Measurements from ENCODE around the gene C19orf25.

Gene C19orf25

DNA sequence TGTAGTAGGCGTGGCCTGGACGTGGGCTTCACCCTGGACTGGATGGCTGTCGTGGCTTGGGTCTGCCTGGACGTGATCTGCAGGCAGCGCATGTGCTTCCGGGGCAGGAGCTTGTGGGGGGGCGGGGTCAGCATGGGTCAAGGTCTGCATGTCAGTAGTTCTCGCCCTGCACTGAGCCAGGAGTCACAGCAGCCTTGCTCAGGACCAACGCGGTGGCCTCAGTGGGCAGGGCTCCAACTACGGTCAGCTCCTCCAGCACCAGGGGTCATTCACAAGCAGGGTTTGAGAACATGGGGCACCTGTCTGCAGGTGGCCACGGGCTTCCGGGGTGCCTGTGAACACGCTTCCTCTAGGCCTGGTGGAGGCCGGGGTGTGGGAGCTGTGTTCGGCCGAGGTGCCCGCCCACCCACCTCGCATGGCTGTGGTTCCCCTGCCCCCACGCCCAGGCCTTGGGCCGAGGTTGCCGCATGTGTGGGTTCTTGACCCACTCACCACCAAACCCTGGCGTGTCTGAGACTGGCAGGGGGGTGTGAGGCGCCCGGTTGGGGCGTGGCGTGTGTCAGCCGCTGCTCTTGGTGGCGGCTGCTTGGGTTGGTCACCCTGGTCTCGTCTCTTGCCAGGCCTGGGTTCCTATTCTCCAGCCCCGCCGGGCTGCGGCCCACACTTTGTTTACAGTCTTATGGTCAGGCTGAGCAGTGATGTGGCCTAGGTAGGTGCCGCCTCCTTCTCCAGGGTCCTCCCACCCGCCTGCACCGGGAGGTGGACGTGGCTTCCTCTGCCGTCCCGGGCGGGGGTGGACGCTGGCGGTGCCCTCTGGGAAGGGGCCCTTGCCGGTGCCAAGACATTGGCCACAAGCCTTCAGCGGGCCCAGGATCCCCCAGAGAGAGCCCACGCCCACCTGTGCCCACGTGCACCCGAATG, 45.6 kb downstream of the C19orf25 start:
- no peak overlapping the region for H3K27ac ChIP-seq (ENCODE audit: low read depth, low read length)
- H3K4me3 ChIP-seq (ENCODE audit: low read depth in 1 of 5, low read length in 5 of 5): no peak overlapping the region
- H3K27me3 ChIP-seq (ENCODE audit: control insufficient read depth in 5 of 5, insufficient read depth in 4 of 5, low read length in 5 of 5): no peaks in the 10 kb centered on the region
- H3K9ac ChIP-seq (ENCODE audit: low read length in 5 of 5): no peak overlapping the region
- H3K4me1 ChIP-seq (ENCODE audit: control insufficient read depth in 5 of 5, insufficient read depth in 5 of 5, low read length in 5 of 5): peaks cover 2 to 7% (median 5%) of the 10 kb centered on the region in 5 donors
- H3K36me3 ChIP-seq (ENCODE audit: control insufficient read depth in 5 of 5, insufficient read depth in 5 of 5, low read length in 5 of 5): peaks cover 0 to 63% (median 57%) of the 10 kb centered on the region in 5 donors
- no peaks in the 10 kb centered on the region for H3K9me3 ChIP-seq (ENCODE audit: control insufficient read depth in 5 of 5, low read length in 5 of 5)

DNA sequence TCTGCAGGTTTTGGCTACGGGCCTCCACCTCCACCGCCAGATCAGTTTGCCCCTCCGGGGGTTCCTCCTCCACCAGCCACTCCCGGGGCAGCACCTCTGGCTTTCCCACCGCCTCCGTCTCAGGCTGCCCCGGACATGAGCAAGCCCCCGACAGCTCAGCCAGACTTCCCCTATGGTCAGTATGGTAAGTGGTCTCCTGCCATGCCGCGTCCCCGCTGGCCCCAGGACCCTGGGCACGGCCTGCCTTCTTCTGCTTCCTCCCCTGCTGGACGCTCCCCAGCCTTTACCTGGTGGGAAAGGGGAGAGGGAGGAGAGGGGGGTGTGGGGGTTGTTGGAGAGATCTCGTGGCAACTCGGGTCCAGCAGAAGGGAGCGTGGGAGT, 46.5 kb downstream of the C19orf25 start:
- peaks cover 0 to 72% (median 63%) of the 10 kb centered on the region in 5 donors for H3K36me3 ChIP-seq (ENCODE audit: control insufficient read depth in 5 of 5, insufficient read depth in 5 of 5, low read length in 5 of 5)

DNA sequence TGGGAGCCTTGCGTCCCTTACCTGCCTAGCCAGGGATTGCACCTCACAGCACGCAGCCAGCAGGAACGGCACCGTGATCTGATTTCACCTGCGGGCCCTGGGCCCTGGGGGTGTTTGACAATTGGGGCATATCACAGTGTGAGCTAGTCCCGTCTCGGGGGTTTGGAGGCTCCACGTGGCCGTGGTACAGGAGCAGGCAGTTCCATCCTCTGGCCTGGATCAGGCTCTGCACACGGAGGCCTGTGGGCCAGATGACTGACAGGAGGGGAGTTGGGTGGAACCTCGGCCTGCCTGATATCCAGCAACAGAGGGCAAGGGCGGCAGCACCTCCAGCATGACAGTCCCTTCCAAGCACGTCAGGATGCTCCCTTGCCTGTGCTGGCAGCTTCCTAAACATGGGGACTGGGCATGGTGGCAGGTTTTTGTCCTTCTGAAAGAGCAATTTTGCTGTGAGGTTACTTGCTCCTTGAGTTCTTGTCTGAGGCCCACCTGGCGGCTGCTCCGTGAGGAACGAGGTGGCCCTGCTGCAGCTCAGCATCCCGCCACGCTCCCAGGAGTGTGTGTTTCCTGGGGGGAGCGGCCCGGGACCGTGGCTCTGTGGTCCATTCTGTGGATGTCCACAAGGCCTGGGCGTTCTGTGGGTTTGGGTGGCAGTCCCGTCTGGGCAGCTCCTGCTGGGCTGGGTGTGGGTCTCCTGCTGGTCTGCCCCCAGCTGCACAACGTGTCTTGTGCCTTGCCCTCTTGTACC, 47.1 kb downstream of the C19orf25 start:
- peaks cover 0 to 78% (median 69%) of the 10 kb centered on the region in 5 donors for H3K36me3 ChIP-seq (ENCODE audit: control insufficient read depth in 5 of 5, insufficient read depth in 5 of 5, low read length in 5 of 5)
- no peaks in the 10 kb centered on the region for H3K9me3 ChIP-seq (ENCODE audit: control insufficient read depth in 5 of 5, low read length in 5 of 5)

More for the DNA sequence above, 46.5 kb downstream of the C19orf25 start:
- no peaks in the 10 kb centered on the region for H3K9me3 ChIP-seq (ENCODE audit: control insufficient read depth in 5 of 5, low read length in 5 of 5)
- H3K27ac ChIP-seq (ENCODE audit: low read depth, low read length): no peak overlapping the region
- H3K4me3 ChIP-seq (ENCODE audit: low read depth in 1 of 5, low read length in 5 of 5): no peak overlapping the region
- H3K4me1 ChIP-seq (ENCODE audit: control insufficient read depth in 5 of 5, insufficient read depth in 5 of 5, low read length in 5 of 5): peaks cover 0 to under 1% (median 0%) of the 10 kb centered on the region in 5 donors
- H3K27me3 ChIP-seq (ENCODE audit: control insufficient read depth in 5 of 5, insufficient read depth in 4 of 5, low read length in 5 of 5): no peaks in the 10 kb centered on the region
- H3K9ac ChIP-seq (ENCODE audit: low read length in 5 of 5): no peak overlapping the region

DNA sequence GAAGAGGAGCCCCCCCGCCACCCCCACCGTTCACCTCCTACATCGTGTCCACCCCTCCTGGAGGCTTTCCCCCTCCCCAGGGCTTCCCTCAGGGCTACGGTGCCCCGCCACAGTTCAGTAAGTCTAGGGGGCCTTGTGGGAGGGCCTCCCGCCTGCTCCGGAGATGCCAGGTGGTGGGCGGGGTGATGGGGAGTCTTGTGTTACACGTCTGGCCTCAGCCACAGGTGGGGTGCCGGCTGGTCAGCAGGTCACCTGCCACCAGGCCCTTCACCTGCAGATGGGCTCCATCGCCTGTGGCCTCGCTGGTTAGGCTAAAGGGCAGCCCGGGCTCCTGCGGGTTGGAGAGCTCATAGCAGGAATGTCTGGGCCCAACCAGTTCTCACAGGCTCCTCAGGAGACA, 48.8 kb downstream of the C19orf25 start:
- no peaks in the 10 kb centered on the region for H3K4me1 ChIP-seq (ENCODE audit: control insufficient read depth in 5 of 5, insufficient read depth in 5 of 5, low read length in 5 of 5)
- H3K36me3 ChIP-seq (ENCODE audit: control insufficient read depth in 5 of 5, insufficient read depth in 5 of 5, low read length in 5 of 5): peaks cover 0 to 90% (median 80%) of the 10 kb centered on the region in 5 donors
- no peak overlapping the region for H3K27ac ChIP-seq (ENCODE audit: low read depth, low read length)

More for the DNA sequence above, 47.1 kb downstream of the C19orf25 start:
- Histone ChIP-seq H3K4me3 (ENCODE audit: low read depth in 1 of 5, low read length in 5 of 5) (no peak overlapping the region), H3K9ac (ENCODE audit: low read length in 5 of 5) (peak overlapping the region in 1 of 5 donors; percentile 21), H3K27me3 (ENCODE audit: control insufficient read depth in 5 of 5, insufficient read depth in 4 of 5, low read length in 5 of 5) (no peaks in the 10 kb centered on the region), H3K27ac (ENCODE audit: low read depth, low read length) (no peak overlapping the region), H3K4me1 (ENCODE audit: control insufficient read depth in 5 of 5, insufficient read depth in 5 of 5, low read length in 5 of 5) (no peaks in the 10 kb centered on the region)

DNA sequence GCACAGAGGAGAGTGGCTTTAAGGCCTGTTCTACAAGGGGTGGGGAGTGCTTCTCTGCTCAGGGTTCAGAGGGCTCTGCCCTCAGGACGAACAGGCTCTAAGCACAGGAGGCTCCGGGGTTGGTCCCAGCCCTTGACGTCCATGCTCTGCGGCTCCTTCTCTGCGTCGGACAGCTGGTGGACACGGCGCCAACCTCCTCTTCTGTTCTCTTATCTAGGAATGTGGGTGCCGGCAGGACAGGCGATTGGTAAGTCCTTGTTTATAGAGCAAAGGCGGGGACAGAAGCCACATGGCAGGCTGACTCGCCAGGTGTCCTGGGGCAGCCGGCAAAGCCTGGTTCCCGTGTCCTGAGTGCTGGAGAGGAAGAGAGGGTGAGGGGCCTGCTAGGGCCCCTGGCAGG, 49.3 kb downstream of the C19orf25 start:
- H3K4me3 ChIP-seq (ENCODE audit: low read depth in 1 of 5, low read length in 5 of 5): no peak overlapping the region
- no peak overlapping the region for H3K27ac ChIP-seq (ENCODE audit: low read depth, low read length)
- H3K36me3 ChIP-seq (ENCODE audit: control insufficient read depth in 5 of 5, insufficient read depth in 5 of 5, low read length in 5 of 5): peaks cover 0 to 91% (median 85%) of the 10 kb centered on the region in 5 donors
- H3K9ac ChIP-seq (ENCODE audit: low read length in 5 of 5): no peak overlapping the region
- H3K4me1 ChIP-seq (ENCODE audit: control insufficient read depth in 5 of 5, insufficient read depth in 5 of 5, low read length in 5 of 5): no peaks in the 10 kb centered on the region
- no peaks in the 10 kb centered on the region for H3K27me3 ChIP-seq (ENCODE audit: control insufficient read depth in 5 of 5, insufficient read depth in 4 of 5, low read length in 5 of 5)
- H3K9me3 ChIP-seq (ENCODE audit: control insufficient read depth in 5 of 5, low read length in 5 of 5): no peaks in the 10 kb centered on the region

More for the DNA sequence above, 48.8 kb downstream of the C19orf25 start:
- Histone ChIP-seq H3K9me3 (ENCODE audit: control insufficient read depth in 5 of 5, low read length in 5 of 5) (no peaks in the 10 kb centered on the region), H3K4me3 (ENCODE audit: low read depth in 1 of 5, low read length in 5 of 5) (no peak overlapping the region), H3K27me3 (ENCODE audit: control insufficient read depth in 5 of 5, insufficient read depth in 4 of 5, low read length in 5 of 5) (no peaks in the 10 kb centered on the region), H3K9ac (ENCODE audit: low read length in 5 of 5) (no peak overlapping the region)

DNA sequence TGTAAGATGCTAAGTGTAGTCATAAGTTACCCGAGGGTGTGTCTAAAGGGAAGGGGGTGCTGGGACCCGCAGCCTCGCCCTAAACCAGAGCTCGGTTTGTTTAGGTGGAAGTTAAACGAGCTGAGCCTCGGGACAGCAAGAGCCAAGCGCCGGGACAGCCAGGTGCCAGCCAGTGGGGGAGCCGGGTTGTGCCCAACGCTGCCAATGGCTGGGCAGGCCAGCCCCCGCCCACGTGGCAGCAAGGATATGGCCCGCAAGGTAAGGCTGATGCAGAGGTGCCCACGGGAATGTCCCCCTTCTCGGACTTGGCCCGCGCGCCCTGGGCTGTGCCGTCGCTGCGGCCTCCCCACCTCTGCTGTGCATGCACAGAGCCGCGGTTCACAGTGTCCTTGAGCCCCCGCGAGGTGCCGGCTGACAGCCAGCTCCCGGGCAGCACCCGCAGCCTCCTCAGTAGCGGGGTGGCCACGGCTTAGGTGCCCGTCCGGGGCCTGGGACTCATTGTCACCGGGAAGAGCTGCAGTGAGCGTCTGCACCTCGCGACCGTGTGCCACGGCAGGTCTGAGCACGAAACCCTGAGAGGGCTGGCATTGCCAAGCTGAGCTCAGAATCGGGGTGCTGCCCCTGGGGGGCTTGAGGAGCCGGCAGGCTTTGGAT, 50.1 kb downstream of the C19orf25 start:
- Histone ChIP-seq H3K27ac (ENCODE audit: low read depth, low read length) (no peak overlapping the region), H3K4me3 (ENCODE audit: low read depth in 1 of 5, low read length in 5 of 5) (no peak overlapping the region)

GRCh38 chr19:1427221-1427920, 51.6 kb downstream of the C19orf25 start:
- H3K36me3 ChIP-seq (ENCODE audit: control insufficient read depth in 5 of 5, insufficient read depth in 5 of 5, low read length in 5 of 5): peaks cover 0 to 90% (median 84%) of the 10 kb centered on the region in 5 donors
- no peak overlapping the region for H3K27ac ChIP-seq (ENCODE audit: low read depth, low read length)
- no peaks in the 10 kb centered on the region for H3K9me3 ChIP-seq (ENCODE audit: control insufficient read depth in 5 of 5, low read length in 5 of 5)
- no peaks in the 10 kb centered on the region for H3K27me3 ChIP-seq (ENCODE audit: control insufficient read depth in 5 of 5, insufficient read depth in 4 of 5, low read length in 5 of 5)
- no peaks in the 10 kb centered on the region for H3K4me1 ChIP-seq (ENCODE audit: control insufficient read depth in 5 of 5, insufficient read depth in 5 of 5, low read length in 5 of 5)
- H3K4me3 ChIP-seq (ENCODE audit: low read depth in 1 of 5, low read length in 5 of 5): no peak overlapping the region
- no peak overlapping the region for H3K9ac ChIP-seq (ENCODE audit: low read length in 5 of 5)

More for the DNA sequence above, 50.1 kb downstream of the C19orf25 start:
- H3K9ac ChIP-seq (ENCODE audit: low read length in 5 of 5): no peak overlapping the region
- no peaks in the 10 kb centered on the region for H3K9me3 ChIP-seq (ENCODE audit: control insufficient read depth in 5 of 5, low read length in 5 of 5)
- no peaks in the 10 kb centered on the region for H3K27me3 ChIP-seq (ENCODE audit: control insufficient read depth in 5 of 5, insufficient read depth in 4 of 5, low read length in 5 of 5)
- H3K36me3 ChIP-seq (ENCODE audit: control insufficient read depth in 5 of 5, insufficient read depth in 5 of 5, low read length in 5 of 5): peaks cover 0 to 90% (median 84%) of the 10 kb centered on the region in 5 donors
- no peaks in the 10 kb centered on the region for H3K4me1 ChIP-seq (ENCODE audit: control insufficient read depth in 5 of 5, insufficient read depth in 5 of 5, low read length in 5 of 5)

DNA sequence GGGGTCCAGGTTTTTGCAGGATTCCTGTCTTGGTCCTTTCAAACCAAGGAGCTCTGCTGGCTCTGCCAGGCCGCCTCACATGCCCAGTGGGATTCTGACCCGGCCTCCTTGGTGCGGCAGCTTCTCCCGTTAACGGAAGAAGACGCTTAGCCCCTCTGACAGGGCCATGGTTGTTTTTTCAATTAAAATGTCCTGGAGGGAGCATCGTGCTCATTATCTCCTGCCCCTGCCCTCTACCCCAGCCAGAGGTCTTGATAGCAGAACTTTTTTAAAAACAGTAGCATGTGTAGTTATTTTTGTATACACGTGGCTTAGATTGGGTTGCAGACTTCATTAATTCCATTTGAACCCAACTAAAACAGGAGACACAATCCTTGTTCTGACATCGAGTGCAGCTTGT, 52.3 kb downstream of the C19orf25 start:
- Histone ChIP-seq H3K4me3 (ENCODE audit: low read depth in 1 of 5, low read length in 5 of 5) (no peak overlapping the region), H3K27ac (ENCODE audit: low read depth, low read length) (no peak overlapping the region), H3K9me3 (ENCODE audit: control insufficient read depth in 5 of 5, low read length in 5 of 5) (no peaks in the 10 kb centered on the region), H3K9ac (ENCODE audit: low read length in 5 of 5) (no peak overlapping the region), H3K27me3 (ENCODE audit: control insufficient read depth in 5 of 5, insufficient read depth in 4 of 5, low read length in 5 of 5) (no peaks in the 10 kb centered on the region), H3K4me1 (ENCODE audit: control insufficient read depth in 5 of 5, insufficient read depth in 5 of 5, low read length in 5 of 5) (no peaks in the 10 kb centered on the region), H3K36me3 (ENCODE audit: control insufficient read depth in 5 of 5, insufficient read depth in 5 of 5, low read length in 5 of 5) (peaks cover 0 to 90% (median 84%) of the 10 kb centered on the region in 5 donors)

DNA sequence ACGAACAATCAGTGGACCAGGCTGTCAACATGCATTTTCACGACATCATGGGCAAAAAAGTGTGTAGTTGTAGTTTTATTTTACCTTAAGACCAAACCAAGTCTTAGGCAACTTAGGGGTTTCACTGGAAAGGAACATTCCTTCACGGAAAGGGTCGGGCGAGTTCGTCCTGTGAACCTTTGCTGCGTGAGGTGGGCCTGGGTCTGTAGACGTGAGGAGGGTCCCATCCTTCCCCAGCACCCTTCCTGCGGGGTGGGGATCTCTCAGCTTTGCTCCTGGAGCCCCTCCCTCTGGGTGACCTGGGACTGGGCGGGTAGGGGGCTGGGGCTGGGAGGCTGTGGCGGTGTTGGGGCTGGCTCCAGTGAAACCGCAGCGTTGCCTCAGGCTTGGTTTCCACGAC, 53.1 kb downstream of the C19orf25 start:
- H3K27me3 ChIP-seq (ENCODE audit: control insufficient read depth in 5 of 5, insufficient read depth in 4 of 5, low read length in 5 of 5): no peaks in the 10 kb centered on the region
- H3K4me3 ChIP-seq (ENCODE audit: low read depth in 1 of 5, low read length in 5 of 5): no peak overlapping the region
- no peak overlapping the region for H3K9ac ChIP-seq (ENCODE audit: low read length in 5 of 5)
- H3K4me1 ChIP-seq (ENCODE audit: control insufficient read depth in 5 of 5, insufficient read depth in 5 of 5, low read length in 5 of 5): no peaks in the 10 kb centered on the region
- peaks cover 0 to 93% (median 90%) of the 10 kb centered on the region in 5 donors for H3K36me3 ChIP-seq (ENCODE audit: control insufficient read depth in 5 of 5, insufficient read depth in 5 of 5, low read length in 5 of 5)
- no peaks in the 10 kb centered on the region for H3K9me3 ChIP-seq (ENCODE audit: control insufficient read depth in 5 of 5, low read length in 5 of 5)
- H3K27ac ChIP-seq (ENCODE audit: low read depth, low read length): no peak overlapping the region

Data from subcutaneous abdominal adipose tissue (tissue), 5 donors.